DND-41 (cell line): ENCODE data around the gene SUCLG2.

Source experiments
- ATAC-seq: fragments of 200-7000 bp; cut with Tn5 transposase; 3 replicates; pipeline ENCODE4 v1.9.1; 2021; ENCODE audit warnings: low read depth; ENCODE audit not compliant: insufficient read depth
- DNase-seq: peaks from one replicate; pipeline ENCODE4 v3.0.0-alpha.2; 2020
- H2AFZ ChIP-seq: 2 replicates; pipeline ENCODE4 v1.6.0; 2012; ENCODE audit warnings: low read depth, low read length
- H3K27ac ChIP-seq: 2 replicates; pipeline ENCODE4 v1.5.1; 2012; ENCODE audit warnings: low read length, inconsistent platforms
- H3K27me3 ChIP-seq: fragments of 200-600 bp; sonication (generic); 2 replicates; pipeline ENCODE4 v1.6.0; 2012; ENCODE audit warnings: low read length, mild to moderate bottlenecking, inconsistent platforms; ENCODE audit not compliant: insufficient read depth, poor library complexity
- H3K36me3 ChIP-seq: 2 replicates; pipeline ENCODE4 v1.5.1; 2012; ENCODE audit warnings: low read length, inconsistent platforms; ENCODE audit not compliant: insufficient read depth
- H3K4me1 ChIP-seq: 2 replicates; pipeline ENCODE4 v1.5.1; 2012; ENCODE audit warnings: mild to moderate bottlenecking, low read length; ENCODE audit not compliant: insufficient read depth
- H3K4me2 ChIP-seq: 2 replicates; pipeline ENCODE4 v1.6.0; 2012; ENCODE audit warnings: mild to moderate bottlenecking, moderate library complexity, low read length, inconsistent platforms; ENCODE audit not compliant: insufficient read depth
- H3K4me3 ChIP-seq, 2 experiments: fragments of 200-600 bp in 1 of 2; shearing (Covaris generic) in 1 of 2; 2 replicates each; pipeline ENCODE4 v1.5.1; 2012 to 2016; ENCODE audit warnings: inconsistent platforms in 2 of 2, low read length in 2 of 2, mild to moderate bottlenecking in 2 of 2, low read depth in 1 of 2, moderate library complexity in 1 of 2
- H3K79me2 ChIP-seq: 2 replicates; pipeline ENCODE4 v1.6.0; 2012; ENCODE audit warnings: low read length, inconsistent platforms; ENCODE audit not compliant: insufficient read depth
- H3K9ac ChIP-seq: 2 replicates; pipeline ENCODE4 v1.6.0; 2012; ENCODE audit warnings: low read depth, mild to moderate bottlenecking, inconsistent platforms, low read length, moderate library complexity
- H3K9me3 ChIP-seq: 2 replicates; pipeline ENCODE4 v1.5.1; 2012; ENCODE audit warnings: low read length, moderate library complexity, mild to moderate bottlenecking, inconsistent platforms; ENCODE audit not compliant: insufficient read depth, severe bottlenecking
- H4K20me1 ChIP-seq: 2 replicates; pipeline ENCODE4 v1.6.0; 2012; ENCODE audit warnings: low read length; ENCODE audit not compliant: insufficient read depth
- CTCF ChIP-seq: IDR thresholded peaks from 2 replicates; pipeline ENCODE4 v1.5.1; 2012; ENCODE audit warnings: borderline replicate concordance, low read length, moderate library complexity, mild to moderate bottlenecking; ENCODE audit not compliant: poor library complexity, severe bottlenecking; ENCODE audit errors: extremely low read depth
- EZH2 ChIP-seq: IDR thresholded peaks from 3 replicates; pipeline ENCODE4 v1.6.1; 2012; ENCODE audit warnings: borderline replicate concordance, low read depth, mild to moderate bottlenecking, moderate library complexity, low read length, inconsistent platforms; ENCODE audit not compliant: severe bottlenecking

SUCLG2 gene

DNA sequence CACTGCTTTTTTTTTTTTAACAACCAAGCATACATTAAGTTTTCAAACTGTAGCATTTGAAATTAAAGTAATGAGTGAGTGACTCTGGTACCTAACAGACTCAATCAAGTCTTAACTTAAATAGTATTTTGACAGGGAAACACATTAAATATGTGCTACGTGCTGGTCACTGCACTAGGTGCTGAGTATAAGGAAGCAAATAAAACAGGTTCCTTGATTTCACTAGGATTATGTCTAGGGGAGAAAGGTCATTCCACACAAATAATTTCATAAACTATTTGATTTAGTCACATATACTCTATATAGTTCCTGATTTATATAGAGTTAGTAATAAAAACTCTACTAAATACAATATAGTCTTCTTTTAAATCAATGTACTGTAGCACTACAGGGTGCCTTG lies 89.4 kb downstream of the SUCLG2 start:
- no peak overlapping the region for H2AFZ ChIP-seq
- no peaks in the 10 kb centered on the region for H3K9me3 ChIP-seq
- H3K4me3 ChIP-seq: no peak overlapping the region
- H3K79me2 ChIP-seq: no peaks in the 10 kb centered on the region
- no peak overlapping the region for H3K4me2 ChIP-seq
- H3K27ac ChIP-seq: no peak overlapping the region
- DNase-seq (no peak), ATAC-seq (no peak)
- no peaks in the 10 kb centered on the region for H3K4me1 ChIP-seq
- no peaks in the 10 kb centered on the region for H3K36me3 ChIP-seq
- TF ChIP-seq EZH2: no peak
- TF ChIP-seq CTCF: no peak
- H3K9ac ChIP-seq: no peak overlapping the region
- H4K20me1 ChIP-seq: no peaks in the 10 kb centered on the region
- H3K27me3 ChIP-seq: no peaks in the 10 kb centered on the region

GRCh38 chr3:67564008-67564407 lies 90.4 kb downstream of the SUCLG2 start:
- DNase-seq (no peak), ATAC-seq (no peak)
- Histone ChIP-seq H3K4me3 (no peak overlapping the region), H4K20me1 (no peaks in the 10 kb centered on the region), H3K36me3 (0 out of 2 replicates have a peak, but pooled peaks cover 3% of the 10 kb centered on the region), H3K9me3 (no peaks in the 10 kb centered on the region), H3K4me2 (no peak overlapping the region), H3K4me1 (no peaks in the 10 kb centered on the region), H3K79me2 (no peaks in the 10 kb centered on the region), H3K9ac (no peak overlapping the region), H2AFZ (no peak overlapping the region), H3K27ac (no peak overlapping the region), H3K27me3 (no peaks in the 10 kb centered on the region)
- TF ChIP-seq EZH2 (no peak), CTCF (no peak)

- ATAC-seq: no peak
- no peak overlapping the region for H3K4me2 ChIP-seq
- no peaks in the 10 kb centered on the region for H3K27me3 ChIP-seq
Measured at GRCh38 chr3:67561667-67562394, 92.6 kb downstream of the SUCLG2 start.

More at GRCh38 chr3:67561667-67562394, 92.6 kb downstream of the SUCLG2 start:
- no peak overlapping the region for H3K4me3 ChIP-seq
- H3K36me3 ChIP-seq: peaks cover 7% of the 10 kb centered on the region; the same call in 1 of the 2 replicates
- no peak overlapping the region for H2AFZ ChIP-seq
- no peaks in the 10 kb centered on the region for H3K4me1 ChIP-seq
- no peaks in the 10 kb centered on the region for H4K20me1 ChIP-seq
- H3K9me3 ChIP-seq: no peaks in the 10 kb centered on the region
- no peak for DNase-seq
- no peak for TF ChIP-seq CTCF
- TF ChIP-seq EZH2: no peak
- H3K27ac ChIP-seq: no peak overlapping the region
- H3K79me2 ChIP-seq: no peaks in the 10 kb centered on the region
- no peak overlapping the region for H3K9ac ChIP-seq
